B cell (primary cell): ENCODE measurements around the gene TRIP10. TPM values are rescaled to one million over a fixed set of nuclear protein-coding genes. Genes with fewer than 3 reads are reported as not detected.

ENCODE experiments used
- ATAC-seq: fragments of 200-7000 bp; cut with Tn5 transposase; one replicate; pipeline ENCODE4 v1.10.0; 2021; ENCODE audit warnings: low read depth, mild to moderate bottlenecking, moderate number of reproducible peaks, moderate library complexity
- CTCF ChIA-PET: fragments of 350-600 bp; sonication (Branson Sonifier 250); formaldehyde crosslinking; loops from one replicate; lab custom pipeline; 2021; ENCODE audit warnings: antibody characterized with exemption, inconsistent platforms; lab: Charles Lee
- POLR2A ChIA-PET: fragments of 350-600 bp; sonication (Branson Sonifier 250); formaldehyde crosslinking; loops from one replicate; lab custom pipeline; 2021; ENCODE audit warnings: antibody characterized with exemption; lab: Charles Lee
- DNase-seq: peaks from one replicate; pipeline ENCODE4 v3.0.0; 2013
- H2AFZ ChIP-seq: 2 replicates; pipeline ENCODE4 v1.6.1; 2012; ENCODE audit warnings: mild to moderate bottlenecking, low read depth, low read length; ENCODE audit not compliant: insufficient read depth, poor library complexity, severe bottlenecking
- H3K27ac ChIP-seq, 2 donors: 1 replicate in 1 of 2; 2 replicates in 1 of 2; pipeline ENCODE4 v1.5.1; 2012 to 2013; ENCODE audit warnings: low read length in 2 of 2, mild to moderate bottlenecking in 2 of 2, moderate library complexity in 1 of 2
- H3K27me3 ChIP-seq, 4 experiments: fragments of 200-600 bp in 1 of 4; sonication (generic) in 1 of 4; replicated peaks in 1 of 4; 1 replicate in 2 of 4; 2 replicates in 2 of 4; pipeline versions ENCODE4 v1.6.1 to v1.7.0; 2013 to 2016; ENCODE audit warnings: low read length in 3 of 4, mild to moderate bottlenecking in 2 of 4, mixed read lengths in 1 of 4, moderate library complexity in 1 of 4; ENCODE audit not compliant: insufficient read depth in 4 of 4, control insufficient read depth in 3 of 4; ENCODE audit errors: control extremely low read depth in 1 of 4
- H3K36me3 ChIP-seq, 2 experiments: replicated peaks in 1 of 2; 1 replicate in 1 of 2; 2 replicates in 1 of 2; pipeline versions ENCODE4 v1.6.1 to v1.7.1; 2013; ENCODE audit warnings: low read length in 1 of 2; ENCODE audit not compliant: insufficient read depth in 2 of 2, control insufficient read depth in 1 of 2; ENCODE audit errors: control extremely low read depth in 1 of 2, extremely low read depth in 1 of 2
- H3K4me1 ChIP-seq, 2 donors: fragments of 200-600 bp in 1 of 2; sonication (generic) in 1 of 2; 1 replicate in 1 of 2; 2 replicates in 1 of 2; pipeline versions ENCODE4 v1.5.1 to v1.6.1; 2013 to 2017; ENCODE audit warnings: low read length in 2 of 2; ENCODE audit not compliant: control insufficient read depth in 2 of 2, insufficient read depth in 2 of 2
- H3K4me2 ChIP-seq: replicated peaks from 2 replicates; pipeline ENCODE3; 2012; ENCODE audit warnings: mild to moderate bottlenecking, low read depth, low read length; ENCODE audit not compliant: poor library complexity, severe bottlenecking
- H3K4me3 ChIP-seq, 5 experiments: fragments of 200-600 bp in 1 of 5; sonication (generic) in 1 of 5; 1 replicate in 3 of 5; 2 replicates in 2 of 5; pipeline versions ENCODE4 v1.5.1 to v1.7.0; 2011 to 2016; ENCODE audit warnings: low read length in 4 of 5, mild to moderate bottlenecking in 4 of 5, low read depth in 2 of 5, control low read depth in 1 of 5, moderate library complexity in 1 of 5; ENCODE audit not compliant: insufficient read depth in 1 of 5; ENCODE audit errors: control extremely low read depth in 1 of 5, extremely low read depth in 1 of 5
- H3K79me2 ChIP-seq: fragments of 200-600 bp; sonication (generic); one replicate; pipeline ENCODE4 v1.6.0; 2016; ENCODE audit warnings: low read length; ENCODE audit not compliant: control insufficient read depth, insufficient read depth
- H3K9ac ChIP-seq: fragments of 200-600 bp; sonication (generic); 2 replicates; pipeline ENCODE4 v1.6.1; 2017; ENCODE audit warnings: mild to moderate bottlenecking, low read length, moderate library complexity
- H3K9me3 ChIP-seq, 3 donors: one replicate each; pipeline versions ENCODE4 v1.6.1 to v1.7.1; 2013; ENCODE audit warnings: low read length in 2 of 3; ENCODE audit not compliant: control insufficient read depth in 2 of 3, insufficient read depth in 1 of 3; ENCODE audit errors: control extremely low read depth in 1 of 3
- H4K20me1 ChIP-seq: 2 replicates; pipeline ENCODE4 v1.6.0; 2012; ENCODE audit warnings: mild to moderate bottlenecking, low read length; ENCODE audit not compliant: insufficient read depth, control insufficient read depth, poor library complexity, severe bottlenecking
- H3K27ac Mint-ChIP-seq: one replicate; pipeline ENCODE4 v1.8.0; 2021; ENCODE audit warnings: mixed read lengths
- H3K27me3 Mint-ChIP-seq: one replicate; pipeline ENCODE4 v1.8.0; 2021; ENCODE audit warnings: mixed read lengths
- H3K4me1 Mint-ChIP-seq: one replicate; pipeline ENCODE4 v1.8.0; 2021; ENCODE audit warnings: mixed read lengths
- H3K4me3 Mint-ChIP-seq: one replicate; pipeline ENCODE4 v1.8.0; 2021; ENCODE audit warnings: mixed read lengths
- H3K9me3 Mint-ChIP-seq: one replicate; pipeline ENCODE4 v1.8.0; 2022; ENCODE audit warnings: mixed read lengths; ENCODE audit not compliant: insufficient read depth
- EZH2 ChIP-seq: IDR thresholded peaks from 2 replicates; pipeline ENCODE4 v1.6.1; 2012; ENCODE audit warnings: borderline replicate concordance, low read depth, mild to moderate bottlenecking, moderate library complexity, low read length; ENCODE audit not compliant: insufficient read depth, poor library complexity, severe bottlenecking
- WGBS: methylation state at CpG from one replicate; pipeline ENCODE4 v1.1.5; 2013; ENCODE audit warnings: missing lambda C conversion rate; ENCODE audit not compliant: insufficient coverage; 5-methylcytosine and 5-hydroxymethylcytosine counted together
- intact Hi-C: fragments of 100-400 bp; cut with micrococcal nuclease; formaldehyde crosslinking; loops from one replicate; pipeline ENCODE4 v1.10.0; 2022
- polyA plus RNA-seq: library from polyadenylated mRNA; depleted of rRNA; stranded (reverse); fragments of >200 nt; gene quantifications from 2 replicates; pipeline ENCODE4 v1.2.3, GENCODE V29; 2012
- total RNA-seq, 2 donors: library from RNA; stranded (reverse); fragments of 120-200 nt in 1 of 2; gene quantifications; 1 replicate in 1 of 2; 2 replicates in 1 of 2; pipeline versions ENCODE4 v1.2.3 to v1.2.4, GENCODE V29; 2013 to 2022
- TF ChIP-seq, protein P1 (sequence below): fragments of 200-600 bp; IDR thresholded peaks from one replicate; pipeline ENCODE4 v1.8.0; 2022; ENCODE audit warnings: antibody characterized with exemption, mild to moderate bottlenecking

The TRIP10 gene
- total and polyA plus RNA-seq, 2 donors (not counting 1 experiment from before 2014, with no cell fraction given), result 5.9 to 42.7 TPM

DNA sequence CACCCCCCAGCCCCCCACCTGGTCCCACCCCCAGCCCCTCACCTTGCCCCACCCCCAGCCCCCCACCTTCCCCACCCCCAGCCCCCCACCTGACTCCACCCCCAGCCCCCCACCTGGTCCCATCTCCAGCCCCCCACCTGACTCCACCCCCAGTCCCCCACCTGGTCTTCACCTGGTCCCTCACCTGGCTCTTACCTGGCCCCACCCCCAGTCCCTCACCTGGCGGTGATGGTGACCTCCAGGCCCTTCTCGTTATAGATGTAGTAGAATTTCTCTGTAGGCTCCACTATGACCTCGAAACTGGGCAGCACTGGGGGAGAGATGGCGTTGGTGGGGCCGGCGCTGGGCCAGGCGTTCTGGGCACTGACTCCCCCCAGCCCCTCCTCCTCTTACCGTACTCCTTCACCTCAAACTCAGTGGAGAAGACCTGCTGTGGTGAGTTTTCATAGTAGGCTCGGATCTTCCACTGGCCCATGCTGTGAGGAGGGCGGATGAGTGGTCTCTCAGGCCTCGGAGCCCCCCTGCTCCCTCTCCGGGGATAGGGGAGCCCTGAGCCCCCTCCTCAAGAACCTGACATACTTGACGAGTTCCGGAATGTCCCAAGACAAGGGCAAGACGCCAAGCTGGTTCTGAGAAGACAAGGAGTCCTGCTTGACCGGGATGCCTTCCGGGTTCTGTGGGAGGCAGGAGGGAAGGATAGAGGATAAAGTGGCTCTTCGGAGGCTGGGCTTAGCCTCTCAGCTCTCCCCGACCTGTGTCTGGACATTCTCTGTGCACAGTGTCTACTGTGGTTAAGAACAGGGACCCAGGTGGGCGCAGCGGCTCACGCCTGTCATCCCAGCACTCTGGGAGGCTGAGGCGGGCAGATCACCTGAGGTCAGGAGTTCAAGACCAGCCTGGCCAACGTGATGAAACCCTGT is 25.4 kb upstream of the TRIP10 start:
- intact Hi-C loops, result no loop called here
- Histone ChIP-seq H3K36me3 (no peaks in the 10 kb centered on the region), H2AFZ (no peak overlapping the region), H3K27ac (no peak overlapping the region), H3K4me1 (peaks cover 3 to 11% of the 10 kb centered on the region in 2 donors), H4K20me1 (no peaks in the 10 kb centered on the region), H3K4me3 (no peak overlapping the region), H3K4me2 (no peak overlapping the region), H3K27me3 (peaks cover 0 to 19% (median 3%) of the 10 kb centered on the region in 4 experiments), H3K9ac (no peak overlapping the region), H3K9me3 (peaks cover 0 to 3% (median 0%) of the 10 kb centered on the region in 3 donors), H3K79me2 (no peaks in the 10 kb centered on the region)
- no peak overlapping the region for H3K4me3 Mint-ChIP-seq
- H3K4me1 Mint-ChIP-seq, result peaks cover 12% of the 10 kb centered on the region
- 71% methylated on average over 10 of the region's 24 CpGs for WGBS
- TF ChIP-seq, protein P1, sequence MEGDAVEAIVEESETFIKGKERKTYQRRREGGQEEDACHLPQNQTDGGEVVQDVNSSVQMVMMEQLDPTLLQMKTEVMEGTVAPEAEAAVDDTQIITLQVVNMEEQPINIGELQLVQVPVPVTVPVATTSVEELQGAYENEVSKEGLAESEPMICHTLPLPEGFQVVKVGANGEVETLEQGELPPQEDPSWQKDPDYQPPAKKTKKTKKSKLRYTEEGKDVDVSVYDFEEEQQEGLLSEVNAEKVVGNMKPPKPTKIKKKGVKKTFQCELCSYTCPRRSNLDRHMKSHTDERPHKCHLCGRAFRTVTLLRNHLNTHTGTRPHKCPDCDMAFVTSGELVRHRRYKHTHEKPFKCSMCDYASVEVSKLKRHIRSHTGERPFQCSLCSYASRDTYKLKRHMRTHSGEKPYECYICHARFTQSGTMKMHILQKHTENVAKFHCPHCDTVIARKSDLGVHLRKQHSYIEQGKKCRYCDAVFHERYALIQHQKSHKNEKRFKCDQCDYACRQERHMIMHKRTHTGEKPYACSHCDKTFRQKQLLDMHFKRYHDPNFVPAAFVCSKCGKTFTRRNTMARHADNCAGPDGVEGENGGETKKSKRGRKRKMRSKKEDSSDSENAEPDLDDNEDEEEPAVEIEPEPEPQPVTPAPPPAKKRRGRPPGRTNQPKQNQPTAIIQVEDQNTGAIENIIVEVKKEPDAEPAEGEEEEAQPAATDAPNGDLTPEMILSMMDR, result no peak
- no peak for TF ChIP-seq EZH2
- POLR2A ChIA-PET, result no interaction called here
- no peak for DNase-seq
- peaks cover 3% of the 10 kb centered on the region for H3K9me3 Mint-ChIP-seq
- H3K27ac Mint-ChIP-seq, result no peak overlapping the region
- CTCF ChIA-PET, result no interaction called here
- peaks cover 26% of the 10 kb centered on the region for H3K27me3 Mint-ChIP-seq
- ATAC-seq, result no peak
